Effector memory CD8-positive, alpha-beta T cell (primary cell): ENCODE measurements around the gene SLC26A3.

Source experiments
- ATAC-seq: fragments of 150-1000 bp; cut with Tn5 transposase; replicated peaks from 2 replicates; pipeline ENCODE4 v1.10.0; 2021; ENCODE audit warnings: mild to moderate bottlenecking, moderate library complexity
- DNase-seq, 3 experiments: peaks; one replicate each; pipeline ENCODE4 v3.0.0; 2021
- H3K27ac Mint-ChIP-seq, 2 donors: one replicate each; pipeline ENCODE4 v1.8.0; 2022; ENCODE audit warnings: mild to moderate bottlenecking in 2 of 2, mixed read lengths in 2 of 2, moderate library complexity in 2 of 2
- H3K27me3 Mint-ChIP-seq, 2 donors: one replicate each; pipeline ENCODE4 v1.8.0; 2022; ENCODE audit warnings: mixed read lengths in 2 of 2
- H3K36me3 Mint-ChIP-seq: one replicate; pipeline ENCODE4 v1.8.0; 2022; ENCODE audit warnings: mild to moderate bottlenecking, moderate library complexity, mixed read lengths; ENCODE audit not compliant: insufficient read depth
- H3K4me1 Mint-ChIP-seq, 2 donors: one replicate each; pipeline ENCODE4 v1.8.0; 2022; ENCODE audit warnings: low read depth in 2 of 2, mixed read lengths in 2 of 2
- H3K4me3 Mint-ChIP-seq, 2 donors: one replicate each; pipeline ENCODE4 v1.8.0; 2022; ENCODE audit warnings: mild to moderate bottlenecking in 2 of 2, mixed read lengths in 2 of 2, moderate library complexity in 2 of 2
- H3K9me3 Mint-ChIP-seq, 2 donors: one replicate each; pipeline ENCODE4 v1.8.0; 2022; ENCODE audit warnings: mixed read lengths in 2 of 2

Gene SLC26A3

GRCh38 chr7:107768263-107768662 is 34.8 kb downstream of the SLC26A3 start:
- no peaks in the 10 kb centered on the region for H3K27me3 Mint-ChIP-seq
- DNase-seq, result no peak
- H3K4me1 Mint-ChIP-seq, result peaks cover 4 to 9% of the 10 kb centered on the region in 2 donors
- peaks cover 3% of the 10 kb centered on the region for H3K36me3 Mint-ChIP-seq
- H3K27ac Mint-ChIP-seq, result no peak overlapping the region
- no peak for ATAC-seq
- H3K4me3 Mint-ChIP-seq, result no peak overlapping the region
- no peaks in the 10 kb centered on the region for H3K9me3 Mint-ChIP-seq

DNA sequence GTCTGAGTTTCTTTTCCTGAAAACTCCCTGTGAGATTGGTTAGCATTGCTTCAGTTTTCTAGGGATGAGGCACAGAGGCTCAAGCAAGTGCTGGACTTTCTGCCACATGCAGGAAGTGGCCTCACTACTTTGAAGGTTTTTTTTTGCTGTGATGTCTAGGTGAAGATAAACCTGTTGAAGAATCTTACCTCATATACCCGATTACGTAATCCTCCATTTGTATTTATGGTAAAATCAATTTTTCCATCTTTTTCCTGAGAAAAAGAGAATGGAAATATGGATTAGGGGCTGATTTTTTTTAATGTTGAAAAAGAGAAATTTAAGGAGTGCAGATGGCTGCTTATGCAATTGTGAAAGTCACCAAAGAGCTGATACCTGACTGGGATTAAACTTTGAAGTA is 35.6 kb downstream of the SLC26A3 start:
- ATAC-seq, result no peak
- peaks cover 5% of the 10 kb centered on the region for H3K36me3 Mint-ChIP-seq
- no peaks in the 10 kb centered on the region for H3K9me3 Mint-ChIP-seq
- H3K4me3 Mint-ChIP-seq, result no peak overlapping the region
- H3K27ac Mint-ChIP-seq, result no peak overlapping the region
- no peak for DNase-seq
- H3K4me1 Mint-ChIP-seq, result peaks cover 4 to 10% of the 10 kb centered on the region in 2 donors
- no peaks in the 10 kb centered on the region for H3K27me3 Mint-ChIP-seq

DNA sequence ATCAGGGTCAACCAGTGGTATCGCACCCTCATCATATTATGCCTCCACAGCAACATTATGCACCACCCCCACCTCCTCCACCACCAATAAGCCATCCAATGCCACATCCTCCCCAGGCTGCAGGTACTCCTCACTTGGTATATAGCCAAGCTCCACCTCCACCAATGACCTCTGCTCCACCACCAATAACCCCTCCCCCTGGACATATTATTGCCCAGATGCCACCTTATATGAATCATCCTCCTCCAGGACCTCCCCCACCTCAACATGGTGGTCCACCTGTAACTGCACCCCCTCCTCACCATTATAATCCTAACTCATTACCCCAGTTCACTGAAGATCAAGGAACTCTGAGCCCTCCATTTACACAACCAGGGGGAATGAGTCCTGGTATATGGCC is 44.4 kb downstream of the SLC26A3 start:
- Mint-ChIP-seq H3K4me3 (no peak overlapping the region), H3K27me3 (no peaks in the 10 kb centered on the region), H3K36me3 (peaks cover 66% of the 10 kb centered on the region), H3K9me3 (no peaks in the 10 kb centered on the region), H3K27ac (peak overlapping the region; percentile 72 to 81), H3K4me1 (peaks cover 11 to 13% of the 10 kb centered on the region in 2 donors)
- ATAC-seq (peak; percentile 56), DNase-seq (no peak)

- Mint-ChIP-seq H3K4me1 (peaks cover 17 to 26% of the 10 kb centered on the region in 2 donors), H3K27me3 (no peaks in the 10 kb centered on the region), H3K27ac (no peak overlapping the region), H3K36me3 (peaks cover 91% of the 10 kb centered on the region), H3K9me3 (no peaks in the 10 kb centered on the region), H3K4me3 (no peak overlapping the region)
- no peak for ATAC-seq
- no peak for DNase-seq
Measured at GRCh38 chr7:107754642-107755041, 48.4 kb downstream of the SLC26A3 start.

GRCh38 chr7:107751113-107751512 is 51.9 kb downstream of the SLC26A3 start:
- DNase-seq, result no peak
- Mint-ChIP-seq H3K27ac (peak overlapping the region; percentile 58 to 70), H3K27me3 (no peaks in the 10 kb centered on the region), H3K4me1 (peaks cover 13 to 33% of the 10 kb centered on the region in 2 donors), H3K36me3 (peaks cover 77% of the 10 kb centered on the region), H3K4me3 (no peak overlapping the region), H3K9me3 (no peaks in the 10 kb centered on the region)
- no peak for ATAC-seq

DNA sequence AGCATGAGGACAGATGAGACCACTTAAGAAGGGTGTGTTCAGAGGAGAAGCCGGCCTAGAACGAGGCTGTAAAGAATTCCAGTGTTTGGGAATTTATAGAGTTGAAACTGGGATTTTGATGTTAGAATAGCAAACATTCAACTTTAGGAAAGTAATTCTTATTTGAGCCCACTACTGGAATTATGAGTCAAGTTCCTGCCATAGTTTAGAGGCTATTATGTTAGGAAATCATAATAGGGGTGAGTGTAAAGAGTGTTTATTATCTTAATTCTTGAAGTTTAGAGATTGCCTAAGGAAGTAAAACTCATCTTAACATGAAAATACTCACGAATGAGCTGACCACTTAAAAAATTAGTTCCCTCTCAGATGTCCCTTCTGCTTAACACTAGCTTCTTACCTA is 57.0 kb downstream of the SLC26A3 start:
- Mint-ChIP-seq H3K27ac (peak overlapping the region; percentile 98 to 99), H3K27me3 (no peaks in the 10 kb centered on the region), H3K9me3 (no peaks in the 10 kb centered on the region), H3K4me1 (peaks cover 28 to 49% of the 10 kb centered on the region in 2 donors), H3K36me3 (peaks cover 54% of the 10 kb centered on the region), H3K4me3 (peak overlapping the region; percentile 96 to 99)
- DNase-seq, result no peak
- no peak for ATAC-seq

DNA sequence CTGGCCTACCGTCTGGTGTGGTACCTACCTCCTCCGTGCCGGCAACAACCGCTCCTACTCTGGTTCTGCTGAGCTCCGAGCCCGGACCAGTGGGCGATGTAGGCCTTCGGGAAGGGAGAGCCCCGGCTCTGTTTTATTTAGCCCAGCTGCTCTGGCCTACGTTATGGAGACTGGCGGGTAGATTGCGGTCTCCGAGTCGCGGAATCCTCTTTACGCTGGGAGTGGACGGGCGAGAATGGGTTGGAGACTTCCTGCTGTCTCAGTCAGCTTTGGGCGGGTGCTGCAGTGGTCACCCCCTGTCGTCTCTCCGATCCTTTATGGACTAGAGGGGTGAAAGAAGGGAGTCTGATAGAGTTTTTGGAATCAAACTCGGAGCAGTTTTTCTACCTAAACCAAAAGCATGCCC is 58.7 kb downstream of the SLC26A3 start:
- no peak for DNase-seq
- peak; percentile 42 for ATAC-seq
- H3K36me3 Mint-ChIP-seq, result peaks cover 38% of the 10 kb centered on the region
- H3K27ac Mint-ChIP-seq, result peak overlapping the region; percentile 98 to 99
- no peaks in the 10 kb centered on the region for H3K27me3 Mint-ChIP-seq
- H3K4me3 Mint-ChIP-seq, result peak overlapping the region; percentile 96 to 99
- H3K9me3 Mint-ChIP-seq, result no peaks in the 10 kb centered on the region
- H3K4me1 Mint-ChIP-seq, result peaks cover 28 to 42% of the 10 kb centered on the region in 2 donors

DNA sequence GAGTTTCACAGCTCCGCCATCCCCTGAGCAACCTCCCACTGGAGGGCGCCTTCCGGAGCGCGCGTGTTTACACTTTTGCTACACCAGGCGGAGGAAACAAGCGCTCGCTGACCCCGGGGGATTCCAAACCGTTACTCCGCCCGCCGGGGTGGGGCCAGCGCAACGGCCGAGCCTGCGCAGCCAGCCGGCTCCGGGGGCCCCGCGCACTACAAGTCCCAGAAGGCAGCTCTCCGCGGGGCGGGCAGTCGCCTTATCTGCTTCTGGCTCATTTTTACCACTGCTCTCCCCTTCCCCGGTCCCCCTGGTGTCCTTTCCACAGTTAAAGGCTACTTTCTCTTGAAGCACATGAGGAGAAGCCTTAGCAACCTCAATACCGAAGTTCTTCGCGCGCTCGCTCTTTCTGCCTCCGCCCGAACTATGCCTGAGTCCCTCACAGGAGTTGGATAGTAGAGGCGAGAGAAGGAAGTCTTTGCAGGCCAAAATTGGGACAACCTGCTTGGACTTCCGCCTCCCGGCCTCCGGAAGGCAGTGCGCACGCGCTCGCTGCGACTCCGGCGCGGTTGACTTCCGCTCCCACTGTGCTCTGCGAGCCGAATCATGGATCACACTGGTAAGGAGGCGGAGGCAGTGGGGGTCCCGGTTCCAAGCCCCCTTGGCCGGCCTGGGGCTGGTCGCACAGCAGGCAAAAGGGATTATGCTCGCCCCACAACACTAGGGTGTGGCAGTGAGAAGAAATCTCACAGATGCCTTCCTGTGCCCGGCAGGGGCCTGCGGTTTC is 59.3 kb downstream of the SLC26A3 start, which contains the start of gene CBLL1:
Gene CBLL1 (plus strand): TSS at position 576 of the 778 bp plus-strand sequence. CDS start 22 bp downstream, at position 598.
- peak within 1 kb of the TSS; percentile 98 to 99 for H3K27ac Mint-ChIP-seq
- ATAC-seq (peak; percentile 88), DNase-seq (peak; percentile 98 to 99 (median 98))
- H3K27me3 Mint-ChIP-seq, result no peaks in the 10 kb centered on the region
- H3K9me3 Mint-ChIP-seq, result no peaks in the 10 kb centered on the region
- H3K4me3 Mint-ChIP-seq, result peak within 1 kb of the TSS; percentile 96 to 99
- peaks cover 32% of the 10 kb centered on the region for H3K36me3 Mint-ChIP-seq
- H3K4me1 Mint-ChIP-seq, result peaks cover 28 to 39% of the 10 kb centered on the region in 2 donors

DNA sequence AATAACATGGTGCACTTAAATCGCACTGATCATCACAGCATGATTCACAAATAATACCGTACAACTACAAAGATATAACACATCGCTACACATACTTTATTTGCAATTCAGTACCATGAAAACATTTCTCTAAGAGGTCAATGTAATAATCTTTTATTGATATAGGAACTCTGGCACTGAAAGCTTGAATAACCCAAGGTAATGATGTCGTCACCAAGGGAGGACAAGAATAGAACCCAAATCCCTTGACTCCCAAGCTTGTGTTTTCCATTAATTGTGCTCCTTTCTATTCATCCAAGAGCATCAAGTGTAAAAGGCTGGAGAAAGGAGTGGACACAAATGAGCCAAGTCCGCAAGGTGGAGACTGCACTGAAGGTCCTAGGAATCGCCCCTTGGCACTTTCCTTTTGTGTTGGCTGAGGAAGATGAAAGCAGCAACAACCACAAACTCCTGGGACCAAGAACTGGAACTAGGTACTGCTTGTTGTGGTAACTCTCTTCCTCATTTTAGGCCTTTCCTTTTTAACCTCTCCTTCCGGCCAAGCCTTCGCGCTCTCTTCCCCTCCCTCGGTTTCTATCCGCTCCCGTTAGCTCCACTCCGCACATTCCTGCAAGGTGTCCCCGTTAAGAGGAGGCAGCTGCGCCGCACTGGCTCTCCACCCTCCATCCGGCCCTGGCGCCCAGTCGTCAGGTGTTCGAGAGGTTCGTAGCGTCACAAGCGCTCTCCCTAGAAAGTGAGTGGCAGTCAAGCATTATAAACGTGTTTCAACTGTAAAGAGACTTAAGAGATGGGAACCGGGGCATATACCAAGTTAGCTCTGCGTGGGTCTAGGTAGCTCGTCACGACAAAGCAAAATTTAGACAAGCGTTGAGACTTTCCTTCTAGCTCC is 60.1 kb downstream of the SLC26A3 start:
- H3K27me3 Mint-ChIP-seq, result no peaks in the 10 kb centered on the region
- H3K36me3 Mint-ChIP-seq, result peaks cover 25% of the 10 kb centered on the region
- ATAC-seq (peak; percentile 36), DNase-seq (no peak)
- peak overlapping the region; percentile 96 to 99 for H3K4me3 Mint-ChIP-seq
- H3K27ac Mint-ChIP-seq, result peak overlapping the region; percentile 98 to 99
- H3K4me1 Mint-ChIP-seq, result peaks cover 28 to 34% of the 10 kb centered on the region in 2 donors
- H3K9me3 Mint-ChIP-seq, result no peaks in the 10 kb centered on the region

DNA sequence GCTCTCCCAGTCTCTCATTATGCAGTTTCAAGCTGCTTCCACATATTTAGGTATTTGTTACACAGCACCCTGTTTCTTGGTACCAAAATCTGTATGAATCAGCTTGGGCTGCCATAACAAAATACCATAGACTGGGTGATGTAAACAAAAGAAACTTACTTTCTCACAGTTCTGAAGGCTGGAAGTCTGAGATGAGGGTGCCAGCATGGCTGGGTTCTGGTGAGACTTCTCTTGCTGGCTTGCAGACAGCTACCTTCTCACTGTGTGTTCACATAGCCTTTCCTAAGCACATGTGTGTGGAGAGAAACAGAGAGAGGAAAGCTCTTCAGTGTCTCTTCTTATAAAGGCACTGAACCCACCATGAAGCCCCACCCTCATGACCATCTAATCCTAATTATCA is 74.7 kb downstream of the SLC26A3 start:
- no peaks in the 10 kb centered on the region for H3K9me3 Mint-ChIP-seq
- no peak overlapping the region for H3K27ac Mint-ChIP-seq

GRCh38 chr7:107726356-107727130 is 76.5 kb downstream of the SLC26A3 start:
- no peak for ATAC-seq
- no peak overlapping the region for H3K4me3 Mint-ChIP-seq
- DNase-seq, result no peak
- no peaks in the 10 kb centered on the region for H3K9me3 Mint-ChIP-seq
- H3K36me3 Mint-ChIP-seq, result no peaks in the 10 kb centered on the region
- peaks cover 23 to 29% of the 10 kb centered on the region in 2 donors for H3K27me3 Mint-ChIP-seq
- no peak overlapping the region for H3K27ac Mint-ChIP-seq
- H3K4me1 Mint-ChIP-seq, result no peaks in the 10 kb centered on the region

More for the DNA sequence above, 74.7 kb downstream of the SLC26A3 start:
- DNase-seq (no peak), ATAC-seq (no peak)
- peaks cover 23 to 42% of the 10 kb centered on the region in 2 donors for H3K27me3 Mint-ChIP-seq
- no peaks in the 10 kb centered on the region for H3K36me3 Mint-ChIP-seq
- H3K4me3 Mint-ChIP-seq, result no peak overlapping the region
- no peaks in the 10 kb centered on the region for H3K4me1 Mint-ChIP-seq

- ATAC-seq (no peak), DNase-seq (peak; percentile 21 to 32 (median 30))
- no peak overlapping the region for H3K4me3 Mint-ChIP-seq
- H3K27ac Mint-ChIP-seq, result no peak overlapping the region
- no peaks in the 10 kb centered on the region for H3K9me3 Mint-ChIP-seq
- peaks cover 23 to 29% of the 10 kb centered on the region in 2 donors for H3K27me3 Mint-ChIP-seq
- no peaks in the 10 kb centered on the region for H3K4me1 Mint-ChIP-seq
- H3K36me3 Mint-ChIP-seq, result no peaks in the 10 kb centered on the region
Measured at GRCh38 chr7:107725138-107725740, 77.8 kb downstream of the SLC26A3 start.
